Measurements from ENCODE around the gene RERG.

- TF ChIP-seq, protein P1, sequence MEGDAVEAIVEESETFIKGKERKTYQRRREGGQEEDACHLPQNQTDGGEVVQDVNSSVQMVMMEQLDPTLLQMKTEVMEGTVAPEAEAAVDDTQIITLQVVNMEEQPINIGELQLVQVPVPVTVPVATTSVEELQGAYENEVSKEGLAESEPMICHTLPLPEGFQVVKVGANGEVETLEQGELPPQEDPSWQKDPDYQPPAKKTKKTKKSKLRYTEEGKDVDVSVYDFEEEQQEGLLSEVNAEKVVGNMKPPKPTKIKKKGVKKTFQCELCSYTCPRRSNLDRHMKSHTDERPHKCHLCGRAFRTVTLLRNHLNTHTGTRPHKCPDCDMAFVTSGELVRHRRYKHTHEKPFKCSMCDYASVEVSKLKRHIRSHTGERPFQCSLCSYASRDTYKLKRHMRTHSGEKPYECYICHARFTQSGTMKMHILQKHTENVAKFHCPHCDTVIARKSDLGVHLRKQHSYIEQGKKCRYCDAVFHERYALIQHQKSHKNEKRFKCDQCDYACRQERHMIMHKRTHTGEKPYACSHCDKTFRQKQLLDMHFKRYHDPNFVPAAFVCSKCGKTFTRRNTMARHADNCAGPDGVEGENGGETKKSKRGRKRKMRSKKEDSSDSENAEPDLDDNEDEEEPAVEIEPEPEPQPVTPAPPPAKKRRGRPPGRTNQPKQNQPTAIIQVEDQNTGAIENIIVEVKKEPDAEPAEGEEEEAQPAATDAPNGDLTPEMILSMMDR (conservative IDR thresholded peaks at IDR 0.05 in 1 of 2, IDR thresholded peaks at IDR 0.05 in 1 of 2; ENCODE audit: extremely low read depth in 1 of 2, insufficient read depth in 1 of 2, low read depth in 1 of 2, low read length in 2 of 2): no peak
- no peak for TF ChIP-seq EZH2 (IDR thresholded peaks at IDR 0.05; ENCODE audit: borderline replicate concordance, low read length)
Observed at GRCh38 chr12:15158083-15158482, 63.1 kb downstream of the RERG start.

All from mammary epithelial cell (primary cell).